Measurements from ENCODE around the gene APBA2.

DNA sequence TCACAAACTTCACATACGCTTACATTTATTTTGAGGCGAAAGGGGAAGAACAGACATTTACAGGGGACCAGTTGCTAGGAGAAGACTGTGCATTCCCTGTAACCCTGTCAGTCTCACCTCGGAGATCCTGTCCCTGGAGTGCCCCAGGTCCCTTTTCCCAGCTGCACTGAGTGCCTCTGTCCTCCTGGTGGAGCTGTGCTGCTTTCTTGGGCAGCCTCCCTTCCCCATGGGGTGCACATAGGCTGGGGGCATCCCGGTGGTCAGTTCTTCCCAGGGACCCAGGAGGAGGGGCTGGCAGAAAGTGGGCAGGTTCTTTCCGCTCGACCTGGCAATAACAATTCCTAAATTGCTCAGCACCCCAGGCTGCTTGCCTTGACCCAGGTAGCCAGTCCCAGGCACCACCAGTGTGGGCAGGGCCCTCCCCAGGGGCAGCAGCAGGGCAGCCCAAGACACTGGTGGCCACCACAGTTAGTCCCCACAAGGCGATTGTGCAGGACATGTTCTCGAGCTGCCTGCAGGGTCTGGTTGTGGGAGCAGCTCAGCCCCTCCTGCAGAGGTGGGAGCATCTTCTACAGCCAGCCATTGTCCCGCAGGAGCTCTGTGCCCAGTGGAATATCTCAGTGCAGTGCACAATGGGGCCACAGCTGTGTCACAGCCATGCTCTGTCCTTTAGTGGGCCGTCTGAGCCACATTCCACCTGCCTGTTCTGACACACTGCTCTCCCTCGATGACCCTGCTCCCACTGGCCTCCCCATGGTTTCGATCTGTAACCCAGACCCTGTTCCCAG lies 36.3 kb downstream of the APBA2 start:
- TF ChIP-seq, protein P1, sequence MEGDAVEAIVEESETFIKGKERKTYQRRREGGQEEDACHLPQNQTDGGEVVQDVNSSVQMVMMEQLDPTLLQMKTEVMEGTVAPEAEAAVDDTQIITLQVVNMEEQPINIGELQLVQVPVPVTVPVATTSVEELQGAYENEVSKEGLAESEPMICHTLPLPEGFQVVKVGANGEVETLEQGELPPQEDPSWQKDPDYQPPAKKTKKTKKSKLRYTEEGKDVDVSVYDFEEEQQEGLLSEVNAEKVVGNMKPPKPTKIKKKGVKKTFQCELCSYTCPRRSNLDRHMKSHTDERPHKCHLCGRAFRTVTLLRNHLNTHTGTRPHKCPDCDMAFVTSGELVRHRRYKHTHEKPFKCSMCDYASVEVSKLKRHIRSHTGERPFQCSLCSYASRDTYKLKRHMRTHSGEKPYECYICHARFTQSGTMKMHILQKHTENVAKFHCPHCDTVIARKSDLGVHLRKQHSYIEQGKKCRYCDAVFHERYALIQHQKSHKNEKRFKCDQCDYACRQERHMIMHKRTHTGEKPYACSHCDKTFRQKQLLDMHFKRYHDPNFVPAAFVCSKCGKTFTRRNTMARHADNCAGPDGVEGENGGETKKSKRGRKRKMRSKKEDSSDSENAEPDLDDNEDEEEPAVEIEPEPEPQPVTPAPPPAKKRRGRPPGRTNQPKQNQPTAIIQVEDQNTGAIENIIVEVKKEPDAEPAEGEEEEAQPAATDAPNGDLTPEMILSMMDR (IDR thresholded peaks at IDR 0.05) = no peak
- TF ChIP-seq POLR2A (IDR thresholded peaks at IDR 0.05) = no peak
- no peak for TF ChIP-seq EP300 (IDR thresholded peaks at IDR 0.05)
